K562 (cell line): Measurements from ENCODE around the gene DLGAP1. TPM values are rescaled to one million over a fixed set of nuclear protein-coding genes. Genes with fewer than 3 reads are reported as not detected.
"Not testable (repeated sequence)": the region's sequence is repeated elsewhere in the genome, so short reads cannot be mapped to it uniquely, and the experiment has no call there.

ENCODE experiments used
- ATAC-seq: fragments of 200-7000 bp; cut with Tn5 transposase; 3 replicates; pipeline ENCODE4 v1.9.1; 2020; ENCODE audit warnings: moderate library complexity
- BruUV-seq: library from RNA; stranded (reverse); fragments of 400-500 nt; replicated peaks from 2 replicates; lab custom pipeline; 2021; lab: Mats Ljungman, UMichigan
- CTCF ChIA-PET: fragments of 300-600 bp; formaldehyde crosslinking; extraction: SDS; loops from one replicate; lab custom pipeline; 2021; ENCODE audit warnings: low intra/inter-chr PET ratio; lab: Yijun Ruan, JAX
- POLR2A ChIA-PET: fragments of 300-600, 350-650 bp; sonication (Branson Sonifier 250); formaldehyde crosslinking; extraction: SDS; loops from one replicate; lab custom pipeline; 2021; ENCODE audit warnings: antibody characterized with exemption, inconsistent platforms; lab: Yijun Ruan, JAX
- DNase-seq, 4 experiments: peaks; one replicate each; pipeline versions ENCODE4 v3.0.0 to v3.0.0-alpha.2; 2011 to 2018; ENCODE audit warnings: low spot score in 3 of 4, mixed read lengths in 3 of 4; ENCODE audit errors: extremely low read depth in 1 of 4
- FAIRE-seq: peaks from 2 replicates; lab custom pipeline; 2011; peaks lifted over from hg19 to GRCh38; lab: Jason Lieb, UNC
- H2AFZ ChIP-seq: 2 replicates; pipeline ENCODE4 v1.6.0; 2011; ENCODE audit warnings: low read depth, low read length, control low read depth, inconsistent platforms
- H3K27ac ChIP-seq: fragments of 200-600 bp; 3 replicates; pipeline ENCODE4 v1.8.0; 2011; ENCODE audit warnings: low read depth, mild to moderate bottlenecking, control low read depth, inconsistent platforms, low read length, moderate library complexity, mixed read lengths; ENCODE audit errors: extremely low read depth
- H3K27me3 ChIP-seq, 2 experiments: fragments of 300-600 bp in 1 of 2; 2 replicates in 1 of 2; 3 replicates in 1 of 2; pipeline versions ENCODE4 v1.6.0 to v1.8.0; 2011; ENCODE audit warnings: inconsistent platforms in 2 of 2, low read length in 2 of 2, mild to moderate bottlenecking in 1 of 2, mixed read lengths in 1 of 2, moderate library complexity in 1 of 2; ENCODE audit not compliant: control insufficient read depth in 2 of 2, insufficient read depth in 2 of 2
- H3K36me3 ChIP-seq: fragments of 300-600 bp; 3 replicates; pipeline ENCODE4 v1.8.0; 2011; ENCODE audit warnings: mild to moderate bottlenecking, low read length, inconsistent platforms; ENCODE audit not compliant: control insufficient read depth, insufficient read depth
- H3K4me1 ChIP-seq, 2 experiments: fragments of 200-600 bp in 1 of 2; replicated peaks in 1 of 2; 2 replicates in 1 of 2; 3 replicates in 1 of 2; pipeline versions ENCODE4 v1.5.1 to v1.8.0; 2011; ENCODE audit warnings: inconsistent platforms in 2 of 2, low read length in 2 of 2, mild to moderate bottlenecking in 1 of 2, mixed read lengths in 1 of 2, moderate library complexity in 1 of 2; ENCODE audit not compliant: control insufficient read depth in 2 of 2, insufficient read depth in 2 of 2
- H3K4me2 ChIP-seq: 2 replicates; pipeline ENCODE4 v1.6.1; 2011; ENCODE audit warnings: low read length, control low read depth, inconsistent platforms, mixed read lengths; ENCODE audit not compliant: insufficient read depth
- H3K4me3 ChIP-seq: fragments of 200-600 bp; sonication (generic), shearing (Covaris generic); 2 replicates; pipeline ENCODE4 v1.5.1; 2016; ENCODE audit warnings: control low read depth, inconsistent platforms
- H3K79me2 ChIP-seq: fragments of 200-600 bp; 3 replicates; pipeline ENCODE4 v1.8.0; 2011; ENCODE audit warnings: low read length, inconsistent platforms; ENCODE audit not compliant: control insufficient read depth, insufficient read depth
- H3K9ac ChIP-seq, 2 experiments: 2 replicates each; pipeline versions ENCODE4 v1.6.0 to v1.6.1; 2011; ENCODE audit warnings: low read depth in 2 of 2, low read length in 2 of 2, control low read depth in 1 of 2, inconsistent platforms in 1 of 2, mild to moderate bottlenecking in 1 of 2, mixed read lengths in 1 of 2; ENCODE audit not compliant: insufficient read depth in 1 of 2
- H3K9me1 ChIP-seq: one replicate; pipeline ENCODE4 v1.6.0; 2011; ENCODE audit warnings: inconsistent platforms, mild to moderate bottlenecking, low read length, moderate library complexity; ENCODE audit not compliant: control insufficient read depth, insufficient read depth
- H3K9me3 ChIP-seq: replicated peaks from 2 replicates; pipeline ENCODE4 v1.5.1; 2011; ENCODE audit warnings: low read depth, low read length, inconsistent platforms; ENCODE audit not compliant: control insufficient read depth, insufficient read depth
- H4K20me1 ChIP-seq: replicated peaks from 2 replicates; pipeline ENCODE4 v1.6.1; 2011; ENCODE audit warnings: low read length, inconsistent platforms, mixed read lengths; ENCODE audit not compliant: control insufficient read depth, insufficient read depth
- C11orf30 ChIP-seq: fragments of 450-650 bp; IDR thresholded peaks from 2 replicates; pipeline ENCODE4 v1.6.1; 2016; ENCODE audit warnings: low read depth, mild to moderate bottlenecking
- HLTF ChIP-seq: fragments of 450-650 bp; IDR thresholded peaks from 2 replicates; pipeline ENCODE4 v1.6.1; 2016
- JUND ChIP-seq, 2 experiments: IDR thresholded peaks; 2 replicates in 1 of 2; 3 replicates in 1 of 2; pipeline ENCODE4 v1.6.1; 2011; ENCODE audit warnings: borderline replicate concordance in 2 of 2, low read depth in 2 of 2, low read length in 2 of 2, improper control_type of control experiment in 1 of 2, missing biosample characterization in 1 of 2, missing genetic modification characterization in 1 of 2, missing genetic modification reagents in 1 of 2
- MTA1 ChIP-seq: fragments of 450-650 bp; IDR thresholded peaks from 2 replicates; pipeline ENCODE4 v1.6.1; 2017; ENCODE audit warnings: borderline replicate concordance
- NONO ChIP-seq, 2 experiments: fragments of 200-400 bp in 1 of 2; fragments of 450-650 bp in 1 of 2; formaldehyde crosslinking in 1 of 2; IDR thresholded peaks; 2 replicates each; pipeline ENCODE4 v1.6.1; 2017; ENCODE audit warnings: low read depth in 2 of 2, mild to moderate bottlenecking in 2 of 2, moderate library complexity in 2 of 2, low read length in 1 of 2
- PHF20 ChIP-seq: fragments of 450-650 bp; IDR thresholded peaks from 2 replicates; pipeline ENCODE4 v1.6.1; 2018; ENCODE audit not compliant: partially characterized antibody
- SIRT6 ChIP-seq: IDR thresholded peaks from one replicate; pipeline ENCODE4 v1.6.1; 2012; ENCODE audit warnings: low read depth, mild to moderate bottlenecking, control low read depth, inconsistent platforms, low read length, moderate library complexity
- SREBF2 ChIP-seq: sonication (generic); formaldehyde crosslinking; IDR thresholded peaks from 2 replicates; pipeline ENCODE4 v1.4.0; 2020; ENCODE audit warnings: mild to moderate bottlenecking, missing genetic modification reagents
- WGBS: fragments of 100-300 bp; shearing (Covaris generic); methylation state at CpG from one replicate; pipeline ENCODE4 v1.1.6; 2016; ENCODE audit warnings: low coverage, mixed read lengths; ENCODE audit not compliant: insufficient coverage; ENCODE audit errors: missing lambda C conversion rate; 5-methylcytosine and 5-hydroxymethylcytosine counted together
- in situ Hi-C: fragments of 300-500 bp; cut with MboI; formaldehyde crosslinking; loops from 4 replicates; pipeline ENCODE4 v1.15.0; 2018; ENCODE audit warnings: inconsistent platforms, mixed read lengths
- intact Hi-C: fragments of 100-400 bp; cut with micrococcal nuclease; formaldehyde crosslinking; loops from 2 replicates; pipeline ENCODE4 v1.14.2; 2022
- polyA plus RNA-seq, 8 experiments: library from polyadenylated mRNA; depleted of rRNA in 4 of 8; stranded (reverse) in 5 of 8; unstranded in 3 of 8; fragments of >200 nt; fragmentation: Nextera tagmentation in 2 of 8; fragmentation: Illumina TruSeq in 1 of 8; extraction: Ambion mirVana in 2 of 8; extraction: Trizol in 1 of 8; gene quantifications; 2 replicates each; pipeline versions ENCODE4 v1.2.1 to v1.2.3, GENCODE V29; 2011 to 2014; ENCODE audit warnings: inconsistent platforms in 1 of 8, missing spikeins in 1 of 8
- total RNA-seq, 7 experiments: library from RNA; depleted of rRNA in 6 of 7; stranded (reverse); fragments of >200 nt in 6 of 7; fragmentation: Illumina TruSeq in 2 of 7; extraction: Trizol in 2 of 7; gene quantifications; 2 replicates each; pipeline versions ENCODE4 v1.2.1 to v1.2.3, GENCODE V29; 2011 to 2021; ENCODE audit warnings: low replicate concordance in 1 of 7
- TF ChIP-seq, protein P1 (sequence below): fragments of 250-450 bp; sonication (Bioruptor Pico); IDR thresholded peaks from 2 replicates; pipeline ENCODE4 v1.8.0; 2021; ENCODE audit warnings: moderate library complexity, mild to moderate bottlenecking, inconsistent platforms
- TF ChIP-seq, protein P2 (sequence below), 2 experiments: fragments of 450-650 bp in 1 of 2; sonication (generic) in 1 of 2; formaldehyde crosslinking in 1 of 2; IDR thresholded peaks in 1 of 2; conservative IDR thresholded peaks in 1 of 2; 2 replicates each; pipeline versions ENCODE4 v1.6.1 to v1.8.1; 2016 to 2023; ENCODE audit warnings: mild to moderate bottlenecking in 2 of 2, moderate library complexity in 2 of 2, inconsistent platforms in 1 of 2, missing genetic modification reagents in 1 of 2
- TF ChIP-seq, protein P3 (sequence below), 2 experiments: fragments of 450-650 bp in 1 of 2; IDR thresholded peaks; 2 replicates each; pipeline ENCODE4 v1.6.1; 2011 to 2017; ENCODE audit warnings: low read depth in 2 of 2, antibody characterized with exemption in 1 of 2, borderline replicate concordance in 1 of 2, low read length in 1 of 2, mild to moderate bottlenecking in 1 of 2, mixed read lengths in 1 of 2; ENCODE audit not compliant: control insufficient read depth in 1 of 2

The DLGAP1 gene
- total and polyA plus RNA-seq, 9 of the 15 experiments (the other 6 are each of a cell fraction or from before 2014, with no cell fraction given), result 0.04 to 0.22 (median 0.08) TPM

DNA sequence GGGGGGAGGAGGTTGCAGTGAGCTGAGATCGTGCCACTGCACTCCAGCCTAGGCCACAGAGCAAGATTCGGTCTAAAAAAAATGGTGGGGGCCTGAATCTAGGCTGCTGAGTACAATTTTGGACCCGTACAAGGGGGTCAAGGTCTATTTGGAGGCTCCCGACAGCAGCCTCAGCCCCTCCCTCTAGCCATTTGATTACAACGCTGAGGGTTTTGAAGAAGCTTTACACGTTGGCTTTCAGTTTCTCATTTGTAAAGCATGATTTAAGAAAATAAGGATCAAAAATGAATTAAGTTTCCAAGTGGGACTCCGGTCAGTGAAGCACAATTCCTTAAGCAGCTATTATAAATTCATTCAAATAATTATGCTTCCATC, 871.2 kb downstream of the DLGAP1 start (continued):
- no peak for TF ChIP-seq NONO (IDR thresholded peaks at IDR 0.05; ENCODE audit: low read depth in 2 of 2, low read length in 1 of 2)
- TF ChIP-seq, protein P1, sequence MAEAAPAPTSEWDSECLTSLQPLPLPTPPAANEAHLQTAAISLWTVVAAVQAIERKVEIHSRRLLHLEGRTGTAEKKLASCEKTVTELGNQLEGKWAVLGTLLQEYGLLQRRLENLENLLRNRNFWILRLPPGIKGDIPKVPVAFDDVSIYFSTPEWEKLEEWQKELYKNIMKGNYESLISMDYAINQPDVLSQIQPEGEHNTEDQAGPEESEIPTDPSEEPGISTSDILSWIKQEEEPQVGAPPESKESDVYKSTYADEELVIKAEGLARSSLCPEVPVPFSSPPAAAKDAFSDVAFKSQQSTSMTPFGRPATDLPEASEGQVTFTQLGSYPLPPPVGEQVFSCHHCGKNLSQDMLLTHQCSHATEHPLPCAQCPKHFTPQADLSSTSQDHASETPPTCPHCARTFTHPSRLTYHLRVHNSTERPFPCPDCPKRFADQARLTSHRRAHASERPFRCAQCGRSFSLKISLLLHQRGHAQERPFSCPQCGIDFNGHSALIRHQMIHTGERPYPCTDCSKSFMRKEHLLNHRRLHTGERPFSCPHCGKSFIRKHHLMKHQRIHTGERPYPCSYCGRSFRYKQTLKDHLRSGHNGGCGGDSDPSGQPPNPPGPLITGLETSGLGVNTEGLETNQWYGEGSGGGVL (CRISPR knock-in tag), result no peak
- no peak for TF ChIP-seq SREBF2 (CRISPR knock-in tag)
- no peak for TF ChIP-seq PHF20
- TF ChIP-seq C11orf30, result no peak
- TF ChIP-seq SIRT6, result no peak

DNA sequence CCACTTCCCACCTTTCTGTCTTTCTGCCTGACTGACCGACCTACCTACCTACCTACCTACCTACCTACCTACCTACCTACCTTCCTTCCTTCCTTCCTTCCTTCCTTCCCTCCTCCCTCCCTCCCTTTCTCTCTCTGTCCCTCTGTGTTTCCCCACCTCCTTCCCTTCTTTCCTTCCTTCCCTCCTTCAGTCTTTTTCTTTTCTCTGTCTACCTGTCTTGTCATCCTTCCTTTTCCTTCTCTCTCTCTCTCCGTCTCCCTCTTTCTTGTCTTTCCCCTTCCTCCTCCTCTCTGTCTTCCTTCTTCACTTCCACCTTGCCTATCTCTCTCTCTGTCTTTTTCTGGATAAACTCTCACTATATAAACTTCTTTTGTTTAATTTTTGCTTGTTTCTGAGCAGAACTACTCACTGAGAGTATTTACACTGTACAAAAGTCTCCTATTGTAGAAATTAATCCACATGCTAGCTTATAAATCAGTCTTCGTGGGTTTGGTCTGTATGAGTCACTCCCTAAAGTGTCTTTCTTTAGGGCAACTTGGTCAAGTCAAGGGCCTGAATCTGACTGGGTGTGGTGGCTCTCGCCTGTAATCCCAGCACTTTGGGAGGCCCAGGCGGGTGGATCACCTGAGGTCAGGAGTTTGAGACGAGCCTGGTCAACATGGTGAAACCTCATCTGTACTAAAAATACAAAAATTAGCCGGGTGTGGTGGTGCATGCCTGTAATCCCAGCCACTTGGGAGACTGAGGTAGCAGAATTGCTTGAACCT, 871.8 kb downstream of the DLGAP1 start:
- H2AFZ ChIP-seq, result peak overlapping the region; percentile 16; the same call in 1 of the 2 replicates
- not testable (repeated sequence) for H3K9ac ChIP-seq; TF ChIP-seq JUND (tag; IDR thresholded peaks at IDR 0.05; ENCODE audit: borderline replicate concordance, low read depth, low read length)
- peak; percentile 35 for FAIRE-seq
- TF ChIP-seq JUND (IDR thresholded peaks at IDR 0.05; ENCODE audit: borderline replicate concordance, low read depth, low read length), result 0 out of 2 replicates have a peak, but pooled peaks have one; percentile 42
- TF ChIP-seq, protein P2, sequence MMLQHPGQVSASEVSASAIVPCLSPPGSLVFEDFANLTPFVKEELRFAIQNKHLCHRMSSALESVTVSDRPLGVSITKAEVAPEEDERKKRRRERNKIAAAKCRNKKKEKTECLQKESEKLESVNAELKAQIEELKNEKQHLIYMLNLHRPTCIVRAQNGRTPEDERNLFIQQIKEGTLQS (IDR thresholded peaks at IDR 0.05), result peak; percentile 57
- TF ChIP-seq, protein P2 (CRISPR knock-in tag; conservative IDR thresholded peaks at IDR 0.05), result not testable (repeated sequence)
- TF ChIP-seq HLTF, result peak; percentile 59; the same call in 1 of the 2 replicates
- TF ChIP-seq, protein P3, sequence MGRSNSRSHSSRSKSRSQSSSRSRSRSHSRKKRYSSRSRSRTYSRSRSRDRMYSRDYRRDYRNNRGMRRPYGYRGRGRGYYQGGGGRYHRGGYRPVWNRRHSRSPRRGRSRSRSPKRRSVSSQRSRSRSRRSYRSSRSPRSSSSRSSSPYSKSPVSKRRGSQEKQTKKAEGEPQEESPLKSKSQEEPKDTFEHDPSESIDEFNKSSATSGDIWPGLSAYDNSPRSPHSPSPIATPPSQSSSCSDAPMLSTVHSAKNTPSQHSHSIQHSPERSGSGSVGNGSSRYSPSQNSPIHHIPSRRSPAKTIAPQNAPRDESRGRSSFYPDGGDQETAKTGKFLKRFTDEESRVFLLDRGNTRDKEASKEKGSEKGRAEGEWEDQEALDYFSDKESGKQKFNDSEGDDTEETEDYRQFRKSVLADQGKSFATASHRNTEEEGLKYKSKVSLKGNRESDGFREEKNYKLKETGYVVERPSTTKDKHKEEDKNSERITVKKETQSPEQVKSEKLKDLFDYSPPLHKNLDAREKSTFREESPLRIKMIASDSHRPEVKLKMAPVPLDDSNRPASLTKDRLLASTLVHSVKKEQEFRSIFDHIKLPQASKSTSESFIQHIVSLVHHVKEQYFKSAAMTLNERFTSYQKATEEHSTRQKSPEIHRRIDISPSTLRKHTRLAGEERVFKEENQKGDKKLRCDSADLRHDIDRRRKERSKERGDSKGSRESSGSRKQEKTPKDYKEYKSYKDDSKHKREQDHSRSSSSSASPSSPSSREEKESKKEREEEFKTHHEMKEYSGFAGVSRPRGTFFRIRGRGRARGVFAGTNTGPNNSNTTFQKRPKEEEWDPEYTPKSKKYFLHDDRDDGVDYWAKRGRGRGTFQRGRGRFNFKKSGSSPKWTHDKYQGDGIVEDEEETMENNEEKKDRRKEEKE (IDR thresholded peaks at IDR 0.05; ENCODE audit: borderline replicate concordance in 1 of 2, control insufficient read depth in 1 of 2, low read depth in 2 of 2, low read length in 1 of 2), result 0 out of 4 replicates have a peak, but pooled peaks of 1 of the 2 experiments have one; percentile 66
- TF ChIP-seq MTA1, result peak; percentile 60; the same call in 1 of the 2 replicates

More for the DNA sequence above, 871.8 kb downstream of the DLGAP1 start:
- H3K9me1 ChIP-seq, H3K27ac ChIP-seq, H3K36me3 ChIP-seq, BruUV-seq, H3K4me2 ChIP-seq, H3K9me3 ChIP-seq, CTCF ChIA-PET, H3K4me3 ChIP-seq, H4K20me1 ChIP-seq, H3K79me2 ChIP-seq, in situ Hi-C loops, intact Hi-C loops, H3K27me3 ChIP-seq, ATAC-seq: not testable (repeated sequence)
- peak in 1 of 4 experiments; percentile 15 for DNase-seq
- POLR2A ChIA-PET, result interaction anchor here (0.6 to 1.2 kb wide), 4 partner anchors 10 to 290 kb away, joined by 3 to 5 read pairs (median 4); no protein-coding TSS in a partner anchor
- H3K4me1 ChIP-seq, result peaks cover 30 to 37% of the 10 kb centered on the region in 2 experiments
- 48% methylated on average over 7 of the region's 7 CpGs for WGBS
